Islet precursor cell (in vitro differentiated cells): Measurements from ENCODE around the gene ARHGAP45.
A peak's percentile ranks its signal among the peaks of the same experiment; 100 is the strongest.
"Not testable (repeated sequence)": the region's sequence is repeated elsewhere in the genome, so short reads cannot be mapped to it uniquely, and the experiment has no call there.

Experiments used
- DNase-seq: peaks from one replicate; pipeline ENCODE4 v3.0.0-alpha.2; 2018

The ARHGAP45 gene

GRCh38 chr19:1066748-1067340 lies at the start of gene ARHGAP45:
Gene ARHGAP45, plus strand, starts transcription at chr19:1067167. Its CDS starts 239 bp downstream, at chr19:1067406.
- DNase-seq = peak; percentile 69

GRCh38 chr19:1017906-1018305 lies 49.1 kb upstream of the ARHGAP45 start:
- DNase-seq = no peak

- DNase-seq = no peak
These were observed 48.6 kb upstream of the ARHGAP45 start for GRCh38 chr19:1018393-1018792.

- DNase-seq = no peak
These were observed 47.9 kb upstream of the ARHGAP45 start for GRCh38 chr19:1018932-1019615.

- no peak for DNase-seq
These were observed 47.4 kb upstream of the ARHGAP45 start for GRCh38 chr19:1019616-1019961.

- DNase-seq = no peak
These were observed 46.7 kb upstream of the ARHGAP45 start for GRCh38 chr19:1019980-1020867.

- DNase-seq = peak; percentile 97
These were observed 46.0 kb upstream of the ARHGAP45 start, which contains the start of gene TMEM259 for GRCh38 chr19:1020868-1021425. Gene TMEM259, minus strand, starts transcription at chr19:1021123. Its CDS starts 127 bp downstream, at chr19:1020996.

- not testable (repeated sequence) for DNase-seq
These were observed 43.1 kb upstream of the ARHGAP45 start for GRCh38 chr19:1023883-1024188.

- DNase-seq = not testable (repeated sequence)
These were observed 41.9 kb upstream of the ARHGAP45 start for GRCh38 chr19:1025080-1025479.

- peak; percentile 93 for DNase-seq
These were observed 40.8 kb upstream of the ARHGAP45 start, which contains the start of gene CNN2 for GRCh38 chr19:1025960-1026782. Gene CNN2, plus strand, starts transcription at chr19:1026608. Its CDS starts 54 bp downstream, at chr19:1026662.

- no peak for DNase-seq
These were observed 40.0 kb upstream of the ARHGAP45 start for GRCh38 chr19:1026783-1027649.

GRCh38 chr19:1027650-1028061 lies 39.3 kb upstream of the ARHGAP45 start:
- no peak for DNase-seq

- peak; percentile 97 for DNase-seq
These were observed 38.7 kb upstream of the ARHGAP45 start for GRCh38 chr19:1028062-1028926.

GRCh38 chr19:1032264-1032867 lies 34.6 kb upstream of the ARHGAP45 start:
- DNase-seq = no peak

- DNase-seq = no peak
These were observed 30.9 kb upstream of the ARHGAP45 start for GRCh38 chr19:1035998-1036621.

- DNase-seq = no peak
These were observed 29.3 kb upstream of the ARHGAP45 start for GRCh38 chr19:1037621-1038064.

GRCh38 chr19:1038978-1039645 lies 27.9 kb upstream of the ARHGAP45 start:
- DNase-seq = no peak

- peak; percentile 99 for DNase-seq
These were observed 27.1 kb upstream of the ARHGAP45 start, which contains the start of gene ABCA7 for GRCh38 chr19:1039646-1040475. Gene ABCA7, plus strand, starts transcription at chr19:1040107. Its CDS starts 1,255 bp downstream, at chr19:1041362.
